HFFc6 (cell line): ENCODE measurements around the gene FBXO47. TPM values are rescaled to one million over a fixed set of nuclear protein-coding genes. Genes with fewer than 3 reads are reported as not detected.
"Not testable (repeated sequence)": the region's sequence is repeated elsewhere in the genome, so short reads cannot be mapped to it uniquely, and the experiment has no call there.

Experiments used
- DNase-seq: peaks from one replicate; pipeline ENCODE4 v3.0.0-alpha.2; 2018
- H3K27ac Mint-ChIP-seq: 2 replicates; pipeline ENCODE4 v1.8.0; 2020; ENCODE audit warnings: mild to moderate bottlenecking, mixed read lengths
- H3K27me3 Mint-ChIP-seq: 2 replicates; pipeline ENCODE4 v1.8.0; 2021; ENCODE audit warnings: mild to moderate bottlenecking, moderate library complexity, mixed read lengths; ENCODE audit not compliant: insufficient read depth
- H3K36me3 Mint-ChIP-seq: 2 replicates; pipeline ENCODE4 v1.8.0; 2021; ENCODE audit warnings: low read depth, mixed read lengths
- H3K4me1 Mint-ChIP-seq: 2 replicates; pipeline ENCODE4 v1.8.0; 2020; ENCODE audit warnings: low read depth, mixed read lengths
- H3K4me3 Mint-ChIP-seq: 2 replicates; pipeline ENCODE4 v1.8.0; 2020; ENCODE audit warnings: mild to moderate bottlenecking, moderate library complexity, mixed read lengths
- H3K9me3 Mint-ChIP-seq: 2 replicates; pipeline ENCODE4 v1.8.0; 2020; ENCODE audit warnings: mild to moderate bottlenecking, mixed read lengths
- total RNA-seq, 6 experiments: library from RNA; stranded (reverse); fragmentation: NEBNext Ultra II Directional; extraction: Animal tissue kit (Norgen Biotek cat#: 25700); gene quantifications; 2 replicates in 1 of 6; 3 replicates in 5 of 6; pipeline ENCODE4 v1.2.3, GENCODE V29; 2021
- TF ChIP-seq, protein P1 (sequence below): fragments of 200-600 bp; sonication (generic); IDR thresholded peaks from 2 replicates; pipeline ENCODE4 v1.5.0; 2021; ENCODE audit warnings: antibody characterized with exemption, mild to moderate bottlenecking

The FBXO47 gene
- total RNA-seq, 6 experiments from 2014 or later: not detected

DNA sequence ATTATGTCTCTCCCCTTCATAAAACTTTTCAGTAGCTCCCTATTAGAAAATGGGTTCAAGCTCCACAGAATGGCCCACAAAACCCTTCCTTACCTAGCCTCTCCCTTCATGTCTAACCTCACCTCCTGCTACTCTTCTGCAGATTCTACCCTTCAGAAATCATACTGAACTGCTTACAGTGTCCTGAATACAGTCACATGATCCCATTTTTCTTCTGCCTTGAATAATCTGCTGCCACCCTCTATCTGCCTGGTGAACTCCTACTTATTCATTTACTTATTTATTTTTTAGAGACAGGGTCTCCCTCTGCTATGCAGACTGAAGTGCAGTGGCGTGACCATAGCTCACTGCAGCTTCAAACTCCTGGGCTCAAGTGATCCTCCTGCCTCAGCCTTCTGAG, 26.8 kb downstream of the FBXO47 start:
- DNase-seq: no peak

DNA sequence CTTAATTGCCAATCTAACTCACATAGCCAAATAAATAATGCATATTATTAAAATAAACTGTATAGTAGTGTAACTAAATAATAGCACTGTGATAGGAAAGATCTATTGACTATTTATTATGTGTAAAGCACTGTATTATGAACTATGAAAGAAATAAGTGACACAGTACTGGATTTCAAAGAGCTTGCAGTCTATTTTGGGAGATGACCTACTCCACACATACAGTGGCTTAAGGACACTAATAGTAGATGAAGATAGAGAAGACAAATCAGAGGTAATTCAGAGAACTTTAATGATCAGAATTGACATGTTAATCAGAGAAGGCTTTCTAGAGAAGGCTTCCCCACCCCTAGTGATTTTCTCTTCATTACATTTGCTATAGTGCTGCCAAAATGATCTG, 27.2 kb downstream of the FBXO47 start:
- H3K9me3 Mint-ChIP-seq: no peaks in the 10 kb centered on the region
- H3K4me3 Mint-ChIP-seq: no peak overlapping the region
- TF ChIP-seq, protein P1, sequence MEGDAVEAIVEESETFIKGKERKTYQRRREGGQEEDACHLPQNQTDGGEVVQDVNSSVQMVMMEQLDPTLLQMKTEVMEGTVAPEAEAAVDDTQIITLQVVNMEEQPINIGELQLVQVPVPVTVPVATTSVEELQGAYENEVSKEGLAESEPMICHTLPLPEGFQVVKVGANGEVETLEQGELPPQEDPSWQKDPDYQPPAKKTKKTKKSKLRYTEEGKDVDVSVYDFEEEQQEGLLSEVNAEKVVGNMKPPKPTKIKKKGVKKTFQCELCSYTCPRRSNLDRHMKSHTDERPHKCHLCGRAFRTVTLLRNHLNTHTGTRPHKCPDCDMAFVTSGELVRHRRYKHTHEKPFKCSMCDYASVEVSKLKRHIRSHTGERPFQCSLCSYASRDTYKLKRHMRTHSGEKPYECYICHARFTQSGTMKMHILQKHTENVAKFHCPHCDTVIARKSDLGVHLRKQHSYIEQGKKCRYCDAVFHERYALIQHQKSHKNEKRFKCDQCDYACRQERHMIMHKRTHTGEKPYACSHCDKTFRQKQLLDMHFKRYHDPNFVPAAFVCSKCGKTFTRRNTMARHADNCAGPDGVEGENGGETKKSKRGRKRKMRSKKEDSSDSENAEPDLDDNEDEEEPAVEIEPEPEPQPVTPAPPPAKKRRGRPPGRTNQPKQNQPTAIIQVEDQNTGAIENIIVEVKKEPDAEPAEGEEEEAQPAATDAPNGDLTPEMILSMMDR: no peak
- DNase-seq: no peak
- no peak overlapping the region for H3K27ac Mint-ChIP-seq
- no peaks in the 10 kb centered on the region for H3K27me3 Mint-ChIP-seq
- no peaks in the 10 kb centered on the region for H3K36me3 Mint-ChIP-seq
- peaks cover 9% of the 10 kb centered on the region for H3K4me1 Mint-ChIP-seq

More for the DNA sequence above, 26.8 kb downstream of the FBXO47 start:
- TF ChIP-seq, protein P1: no peak
- Mint-ChIP-seq H3K4me1 (peaks cover 9% of the 10 kb centered on the region), H3K36me3 (no peaks in the 10 kb centered on the region), H3K27me3 (no peaks in the 10 kb centered on the region), H3K27ac (no peak overlapping the region), H3K4me3 (no peak overlapping the region), H3K9me3 (no peaks in the 10 kb centered on the region)

DNA sequence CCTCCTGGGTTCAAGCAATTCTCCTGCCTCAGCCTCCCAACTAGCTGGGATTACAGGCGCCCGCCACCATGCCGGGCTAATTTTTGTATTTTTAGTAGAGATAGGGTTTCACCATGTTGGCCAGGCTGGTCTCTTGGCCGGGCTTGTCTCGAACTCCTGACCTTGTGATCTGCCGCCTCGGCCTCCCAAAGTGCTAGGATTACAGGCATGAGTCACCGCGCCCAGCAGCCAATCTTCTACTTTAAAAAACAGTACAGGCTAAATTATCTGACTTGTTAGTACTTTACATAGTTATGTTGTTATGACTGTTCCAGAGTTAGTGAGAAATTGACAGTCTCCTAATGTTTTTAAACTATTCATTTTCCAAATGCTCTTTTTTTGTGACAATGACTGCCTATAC, 33.2 kb downstream of the FBXO47 start:
- peaks cover 13% of the 10 kb centered on the region; the same call in 1 of the 2 replicates for H3K4me1 Mint-ChIP-seq
- not testable (repeated sequence) for H3K27me3 Mint-ChIP-seq, H3K4me3 Mint-ChIP-seq, H3K36me3 Mint-ChIP-seq, H3K9me3 Mint-ChIP-seq, H3K27ac Mint-ChIP-seq, DNase-seq

DNA sequence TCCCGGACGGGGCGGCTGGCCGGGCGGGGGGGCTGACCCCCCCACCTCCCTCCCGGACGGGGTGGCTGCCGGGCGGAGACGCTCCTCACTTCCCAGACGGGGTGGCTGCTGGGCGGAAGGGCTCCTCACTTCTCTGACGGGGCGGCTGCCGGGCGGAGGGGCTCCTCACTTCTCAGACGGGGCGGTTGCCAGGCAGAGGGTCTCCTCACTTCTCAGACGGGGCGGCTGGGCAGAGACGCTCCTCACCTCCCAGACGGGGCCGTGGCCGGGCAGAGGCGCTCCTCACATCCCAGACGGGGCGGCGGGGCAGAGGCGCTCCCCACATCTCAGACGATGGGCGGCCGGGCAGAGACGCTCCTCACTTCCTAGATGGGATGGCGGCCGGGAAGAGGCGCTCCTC, 36.4 kb downstream of the FBXO47 start:
- H3K4me1 Mint-ChIP-seq: peaks cover 25% of the 10 kb centered on the region
- H3K9me3 Mint-ChIP-seq: not testable (repeated sequence)

DNA sequence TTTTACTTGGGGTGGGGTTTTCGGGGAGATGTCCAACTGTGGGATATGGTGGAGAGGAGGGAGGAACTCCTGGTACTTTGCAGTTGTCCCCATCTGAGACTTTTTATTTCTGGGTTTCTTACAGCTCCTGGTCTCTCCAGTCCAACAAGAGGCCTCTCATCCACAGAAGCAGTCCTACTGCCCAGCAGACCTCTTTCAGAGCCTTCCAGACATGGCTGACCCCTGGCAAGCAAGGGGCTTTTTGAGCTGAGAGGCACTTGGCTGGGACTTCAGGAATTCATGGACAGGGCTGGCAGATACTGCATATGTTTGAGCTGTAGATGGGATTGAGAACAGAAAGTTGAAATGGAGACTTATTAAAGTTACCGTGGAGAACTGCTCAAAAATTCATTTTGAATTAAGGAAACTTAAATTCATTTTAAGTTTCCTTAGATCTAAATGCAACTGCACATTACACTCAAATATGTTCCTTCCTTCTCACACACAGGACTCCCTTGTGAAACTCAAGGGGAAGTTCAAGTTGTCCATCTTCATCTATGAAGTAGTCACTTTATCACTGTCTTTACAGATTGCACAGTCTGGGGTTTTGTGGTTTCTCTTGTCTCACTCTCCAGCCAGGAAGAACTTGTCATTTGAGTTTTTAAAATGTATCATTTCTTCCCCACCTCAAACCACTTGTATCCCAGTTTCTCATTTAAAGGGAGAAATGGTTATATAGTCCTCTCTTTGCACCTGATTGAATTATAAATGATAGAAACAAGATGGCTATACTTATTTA, 40.7 kb downstream of the FBXO47 start:
- Mint-ChIP-seq H3K27me3 (peaks cover 27% of the 10 kb centered on the region), H3K27ac (peak overlapping the region; percentile 23; the same call in 1 of the 2 replicates), H3K4me1 (peaks cover 38% of the 10 kb centered on the region), H3K9me3 (no peaks in the 10 kb centered on the region), H3K36me3 (peaks cover 6% of the 10 kb centered on the region), H3K4me3 (0 out of 2 replicates have a peak overlapping the region, but pooled peaks have one; percentile 6)
- DNase-seq: no peak
- TF ChIP-seq, protein P1: no peak

More for the DNA sequence above, 36.4 kb downstream of the FBXO47 start:
- H3K4me3 Mint-ChIP-seq, H3K27me3 Mint-ChIP-seq, H3K36me3 Mint-ChIP-seq, DNase-seq, H3K27ac Mint-ChIP-seq: not testable (repeated sequence)

DNA sequence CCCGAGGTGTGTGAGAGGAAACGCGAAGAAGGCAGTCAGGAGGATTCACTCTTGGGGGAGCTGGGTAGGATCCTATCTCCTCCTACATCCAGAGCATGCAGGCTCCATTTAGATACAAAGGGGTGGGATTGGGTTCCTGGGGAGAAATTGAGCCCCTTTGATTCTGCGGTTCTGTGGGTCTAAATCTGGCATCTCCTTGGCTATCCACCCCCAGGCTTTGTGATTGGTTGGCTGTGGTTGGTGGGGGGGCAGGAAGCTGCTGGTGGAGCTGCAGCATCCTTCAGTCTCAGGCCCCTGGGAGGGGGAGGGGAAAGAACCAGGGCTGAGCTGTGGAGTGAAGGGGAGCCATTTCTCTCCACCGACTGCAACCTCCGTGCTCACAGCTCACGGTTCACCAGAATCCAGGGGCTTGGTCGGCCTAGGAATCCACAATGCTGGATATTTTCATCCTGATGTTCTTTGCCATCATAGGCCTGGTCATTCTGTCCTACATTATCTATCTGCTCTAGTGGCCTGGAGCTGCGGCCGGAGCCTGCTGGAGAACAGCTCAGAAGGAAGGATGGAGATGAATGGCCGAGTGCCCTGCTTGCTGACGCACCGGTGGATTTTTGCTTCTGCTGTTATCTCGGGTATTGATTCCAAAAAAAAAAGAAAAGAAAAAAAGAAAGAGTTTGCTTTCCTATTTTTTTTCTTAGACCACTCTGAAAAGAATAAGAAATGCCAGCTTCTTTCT, 41.8 kb downstream of the FBXO47 start, which contains the start of gene LASP1NB:
LASP1NB (plus strand) TSS at position 352 of the 733 bp plus-strand sequence.
- Mint-ChIP-seq H3K4me3 (peak within 1 kb of the TSS; percentile 22; the same call in 1 of the 2 replicates), H3K27ac (peak within 1 kb of the TSS; percentile 30)
- DNase-seq: no peak

More for the DNA sequence above, 41.8 kb downstream of the FBXO47 start, which contains the start of gene LASP1NB:
- H3K9me3 Mint-ChIP-seq: no peaks in the 10 kb centered on the region
- H3K27me3 Mint-ChIP-seq: peaks cover 35% of the 10 kb centered on the region
- H3K4me1 Mint-ChIP-seq: peaks cover 48% of the 10 kb centered on the region
- TF ChIP-seq, protein P1: no peak
- peaks cover 8% of the 10 kb centered on the region for H3K36me3 Mint-ChIP-seq
